Measurements from ENCODE around the gene COL26A1. TPM values are rescaled to one million over a fixed set of nuclear protein-coding genes. Genes with fewer than 3 reads are reported as not detected.

The COL26A1 gene
- total RNA-seq, 6 donors from 2014 or later, result 0.20 to 1.0 (median 0.30) TPM; not detected in 2

- Histone ChIP-seq H3K36me3 (no peaks in the 10 kb centered on the region), H3K9me3 (no peaks in the 10 kb centered on the region), H3K27me3 (no peaks in the 10 kb centered on the region), H3K27ac (no peak overlapping the region), H3K4me3 (no peak overlapping the region), H3K4me1 (peaks cover 0 to 14% (median 4%) of the 10 kb centered on the region in 4 donors)
- TF ChIP-seq POLR2AphosphoS5 (IDR thresholded peaks at IDR 0.05) (no peak), CTCF (IDR thresholded peaks at IDR 0.05) (no peak), POLR2A (IDR thresholded peaks at IDR 0.05) (no peak), EP300 (IDR thresholded peaks at IDR 0.05) (no peak)
- DNase-seq (no peak), ATAC-seq (ENCODE audit: low FRiP score in 2 of 2) (no peak)
- 80 to 90% methylated on average over 5 of the region's 5 CpGs for WGBS, 2 donors
Measured at GRCh38 chr7:101376601-101377000, 13.9 kb downstream of the COL26A1 start.

GRCh38 chr7:101377189-101377736 lies 14.6 kb downstream of the COL26A1 start:
- no peak for DNase-seq
- H3K36me3 ChIP-seq, result no peaks in the 10 kb centered on the region
- no peak overlapping the region for H3K4me3 ChIP-seq
- H3K4me1 ChIP-seq, result peaks cover 0 to 14% (median 4%) of the 10 kb centered on the region in 4 donors
- H3K9me3 ChIP-seq, result no peaks in the 10 kb centered on the region
- H3K27me3 ChIP-seq, result no peaks in the 10 kb centered on the region
- H3K27ac ChIP-seq, result no peak overlapping the region
- WGBS, 2 donors, result 82 to 87% methylated on average over 3 to 4 of the region's 4 CpGs
- no peak for ATAC-seq (ENCODE audit: low FRiP score in 2 of 2)
- TF ChIP-seq EP300 (IDR thresholded peaks at IDR 0.05), result no peak
- TF ChIP-seq CTCF (IDR thresholded peaks at IDR 0.05), result no peak
- TF ChIP-seq POLR2AphosphoS5 (IDR thresholded peaks at IDR 0.05), result no peak
- TF ChIP-seq POLR2A (IDR thresholded peaks at IDR 0.05), result no peak

GRCh38 chr7:101378751-101379174 lies 16.1 kb downstream of the COL26A1 start:
- Histone ChIP-seq H3K36me3 (no peaks in the 10 kb centered on the region), H3K27ac (no peak overlapping the region), H3K4me1 (peaks cover 0 to 10% (median 2%) of the 10 kb centered on the region in 4 donors), H3K4me3 (no peak overlapping the region), H3K9me3 (no peaks in the 10 kb centered on the region), H3K27me3 (no peaks in the 10 kb centered on the region)
- 40 to 47% methylated on average over 13 of the region's 13 CpGs for WGBS, 2 donors
- ATAC-seq (ENCODE audit: low FRiP score in 2 of 2) (no peak), DNase-seq (no peak)
- TF ChIP-seq CTCF (IDR thresholded peaks at IDR 0.05) (no peak), EP300 (IDR thresholded peaks at IDR 0.05) (no peak), POLR2A (IDR thresholded peaks at IDR 0.05) (no peak), POLR2AphosphoS5 (IDR thresholded peaks at IDR 0.05) (no peak)

- WGBS, 2 donors, result 80 to 91% methylated on average over 4 of the region's 4 CpGs
- Histone ChIP-seq H3K27ac (no peak overlapping the region), H3K27me3 (no peaks in the 10 kb centered on the region), H3K9me3 (no peaks in the 10 kb centered on the region), H3K4me3 (no peak overlapping the region), H3K4me1 (peaks cover 0 to 5% (median 0%) of the 10 kb centered on the region in 4 donors), H3K36me3 (no peaks in the 10 kb centered on the region)
- TF ChIP-seq POLR2A (IDR thresholded peaks at IDR 0.05) (no peak), POLR2AphosphoS5 (IDR thresholded peaks at IDR 0.05) (no peak), CTCF (IDR thresholded peaks at IDR 0.05) (no peak), EP300 (IDR thresholded peaks at IDR 0.05) (no peak)
- ATAC-seq (ENCODE audit: low FRiP score in 2 of 2) (no peak), DNase-seq (no peak)
Measured at GRCh38 chr7:101379302-101379701, 16.6 kb downstream of the COL26A1 start.

GRCh38 chr7:101381549-101382111 lies 19.0 kb downstream of the COL26A1 start:
- WGBS, 2 donors, result 62 to 84% methylated on average over 5 of the region's 5 CpGs
- H3K27ac ChIP-seq, result no peak overlapping the region
- H3K4me1 ChIP-seq, result no peaks in the 10 kb centered on the region
- H3K4me3 ChIP-seq, result no peak overlapping the region
- ATAC-seq (ENCODE audit: low FRiP score in 2 of 2), result no peak
- no peaks in the 10 kb centered on the region for H3K27me3 ChIP-seq
- no peak for TF ChIP-seq CTCF (IDR thresholded peaks at IDR 0.05)
- no peak for TF ChIP-seq POLR2AphosphoS5 (IDR thresholded peaks at IDR 0.05)
- no peak for TF ChIP-seq EP300 (IDR thresholded peaks at IDR 0.05)
- no peak for TF ChIP-seq POLR2A (IDR thresholded peaks at IDR 0.05)
- DNase-seq, result no peak
- no peaks in the 10 kb centered on the region for H3K36me3 ChIP-seq
- no peaks in the 10 kb centered on the region for H3K9me3 ChIP-seq
